ENCODE measurements around the gene FRRS1.

DNA sequence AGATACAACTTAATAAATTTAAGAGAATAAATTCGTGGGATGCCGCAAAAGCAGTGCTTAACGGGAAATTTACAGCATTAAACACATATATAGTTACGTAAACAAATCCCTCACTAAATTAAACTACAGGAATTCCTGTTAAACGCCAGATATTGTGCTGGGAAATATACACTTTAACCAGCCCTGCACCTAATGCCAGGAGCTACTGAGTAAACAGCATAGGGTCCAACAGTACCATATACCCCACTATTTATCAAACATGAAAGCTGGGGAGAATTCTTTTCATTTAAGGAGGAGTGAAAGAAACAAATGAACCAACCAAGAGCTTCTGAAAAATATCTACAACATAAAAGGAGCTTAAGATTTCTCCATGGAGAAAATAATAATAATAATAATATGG, 11.7 kb downstream of the FRRS1 start:
- TF ChIP-seq POLR2AphosphoS5 (IDR thresholded peaks at IDR 0.05; ENCODE audit: low read depth, low read length): no peak
- TF ChIP-seq SIN3A (IDR thresholded peaks at IDR 0.05; ENCODE audit: borderline replicate concordance, insufficient read depth, low read length): no peak
- TF ChIP-seq TAF1 (IDR thresholded peaks at IDR 0.05; ENCODE audit: borderline replicate concordance, insufficient read depth, low read length): no peak
- TF ChIP-seq FOXP2 (optimal IDR thresholded peaks at IDR 0.05; ENCODE audit: borderline replicate concordance, extremely low read depth, extremely low read length, insufficient read depth): no peak

Data from PFSK-1 (cell line).